IMR-90 (cell line): ENCODE results near the gene WEE1. TPM values are rescaled to one million over a fixed set of nuclear protein-coding genes. Genes with fewer than 3 reads are reported as not detected.
"Not testable (repeated sequence)": the region's sequence is repeated elsewhere in the genome, so short reads cannot be mapped to it uniquely, and the experiment has no call there.

Experiments used
- ATAC-seq: fragments of 200-7000 bp; cut with Tn5 transposase; 2 replicates; pipeline ENCODE4 v1.9.1; 2020; ENCODE audit warnings: low read depth, mild to moderate bottlenecking, moderate library complexity
- BruUV-seq: library from RNA; stranded (reverse); fragments of 400-500 nt; replicated peaks from 2 replicates; lab custom pipeline; 2021; lab: Mats Ljungman, UMichigan
- CTCF ChIA-PET: fragments of 300-600 bp; formaldehyde crosslinking; extraction: SDS; loops from one replicate; lab custom pipeline; 2021; ENCODE audit warnings: antibody characterized with exemption; lab: Yijun Ruan, JAX
- POLR2A ChIA-PET: fragments of 300-600 bp; sonication (Branson Sonifier 250); formaldehyde crosslinking; loops from one replicate; lab custom pipeline; 2022; ENCODE audit warnings: antibody characterized with exemption; ENCODE audit not compliant: unreplicated experiment; lab: Charles Lee
- DNase-seq: peaks from one replicate; pipeline ENCODE4 v3.0.0; 2013
- H2AFZ ChIP-seq: replicated peaks from 2 replicates; pipeline ENCODE3; 2013; ENCODE audit warnings: low read length, mild to moderate bottlenecking; ENCODE audit not compliant: poor library complexity
- H2AK5ac ChIP-seq: 2 replicates; pipeline ENCODE4 v1.6.1; 2013; ENCODE audit warnings: low read depth, low read length, inconsistent platforms
- H2AK9ac ChIP-seq: replicated peaks from 2 replicates; pipeline ENCODE3; 2013; ENCODE audit warnings: mild to moderate bottlenecking, low read depth, low read length, moderate library complexity; ENCODE audit not compliant: poor library complexity
- H2BK120ac ChIP-seq: 2 replicates; pipeline ENCODE4 v1.6.1; 2013; ENCODE audit warnings: low read depth, low read length, inconsistent platforms
- H2BK15ac ChIP-seq: 3 replicates; pipeline ENCODE4 v1.6.1; 2013; ENCODE audit warnings: low read depth, low read length, inconsistent platforms
- H2BK20ac ChIP-seq: 2 replicates; pipeline ENCODE4 v1.6.1; 2013; ENCODE audit warnings: low read depth, mild to moderate bottlenecking, inconsistent platforms, low read length, moderate library complexity
- H2BK5ac ChIP-seq: 2 replicates; pipeline ENCODE4 v1.6.1; 2013; ENCODE audit warnings: mild to moderate bottlenecking, low read depth, low read length, inconsistent platforms; ENCODE audit not compliant: poor library complexity, severe bottlenecking
- H3K14ac ChIP-seq: replicated peaks from 2 replicates; pipeline ENCODE4 v1.6.1; 2013; ENCODE audit warnings: low read depth, low read length, inconsistent platforms
- H3K18ac ChIP-seq: 2 replicates; pipeline ENCODE4 v1.6.1; 2013; ENCODE audit warnings: low read depth, low read length, control low read depth
- H3K23ac ChIP-seq: 2 replicates; pipeline ENCODE4 v1.6.1; 2013; ENCODE audit warnings: low read depth, low read length, inconsistent platforms
- H3K27ac ChIP-seq: 2 replicates; pipeline ENCODE4 v1.5.1; 2013; ENCODE audit warnings: mild to moderate bottlenecking, control low read depth, low read length; ENCODE audit not compliant: insufficient read depth
- H3K27me3 ChIP-seq: 2 replicates; pipeline ENCODE4 v1.6.1; 2013; ENCODE audit warnings: low read length; ENCODE audit not compliant: control insufficient read depth, insufficient read depth
- H3K36me3 ChIP-seq: 2 replicates; pipeline ENCODE4 v1.6.1; 2013; ENCODE audit warnings: low read length, mixed read lengths; ENCODE audit not compliant: control insufficient read depth, insufficient read depth
- H3K4ac ChIP-seq: 2 replicates; pipeline ENCODE4 v1.6.1; 2013; ENCODE audit warnings: low read depth, low read length, inconsistent platforms
- H3K4me1 ChIP-seq: 2 replicates; pipeline ENCODE4 v1.6.1; 2013; ENCODE audit warnings: low read length, mixed read lengths; ENCODE audit not compliant: control insufficient read depth, insufficient read depth
- H3K4me2 ChIP-seq: 2 replicates; pipeline ENCODE4 v1.6.1; 2013; ENCODE audit warnings: low read depth, mild to moderate bottlenecking, control low read depth, low read length, moderate library complexity
- H3K4me3 ChIP-seq: 2 replicates; pipeline ENCODE4 v1.5.1; 2013; ENCODE audit warnings: low read depth, mild to moderate bottlenecking, control low read depth, low read length, moderate library complexity; ENCODE audit not compliant: insufficient read depth
- H3K56ac ChIP-seq: 2 replicates; pipeline ENCODE4 v1.6.1; 2013; ENCODE audit warnings: low read length, inconsistent platforms; ENCODE audit not compliant: insufficient read depth; ENCODE audit errors: extremely low read depth
- H3K79me1 ChIP-seq, 2 experiments: 2 replicates each; pipeline ENCODE4 v1.6.1; 2013; ENCODE audit warnings: low read length in 2 of 2, inconsistent platforms in 1 of 2, low read depth in 1 of 2
- H3K9ac ChIP-seq: 2 replicates; pipeline ENCODE4 v1.6.1; 2013; ENCODE audit warnings: low read depth, low read length, control low read depth
- H3K9me1 ChIP-seq: 2 replicates; pipeline ENCODE4 v1.6.1; 2013; ENCODE audit warnings: low read length, inconsistent platforms; ENCODE audit not compliant: insufficient read depth
- H3K9me3 ChIP-seq: 2 replicates; pipeline ENCODE4 v1.6.1; 2013; ENCODE audit warnings: low read length; ENCODE audit not compliant: control insufficient read depth, insufficient read depth
- H4K20me1 ChIP-seq: 2 replicates; pipeline ENCODE4 v1.6.1; 2013; ENCODE audit warnings: low read length, inconsistent platforms; ENCODE audit not compliant: insufficient read depth
- H4K5ac ChIP-seq: 2 replicates; pipeline ENCODE4 v1.6.1; 2013; ENCODE audit warnings: mild to moderate bottlenecking, low read depth, low read length, control low read depth
- H4K8ac ChIP-seq, 2 experiments: 2 replicates each; pipeline ENCODE4 v1.6.1; 2013; ENCODE audit warnings: low read depth in 2 of 2, low read length in 2 of 2, control low read depth in 1 of 2, inconsistent platforms in 1 of 2
- H4K91ac ChIP-seq: 2 replicates; pipeline ENCODE4 v1.6.1; 2013; ENCODE audit warnings: low read depth, low read length, inconsistent platforms; ENCODE audit not compliant: insufficient read depth
- CHD1 ChIP-seq: IDR thresholded peaks from 2 replicates; pipeline ENCODE4 v1.6.1; 2012; ENCODE audit warnings: low read depth, low read length, improper control_type of control experiment
- CTCF ChIP-seq: conservative IDR thresholded peaks from 2 replicates; pipeline ENCODE4 v1.5.1; 2012; ENCODE audit warnings: mild to moderate bottlenecking, low read depth, low read length, improper control_type of control experiment
- MAFK ChIP-seq: IDR thresholded peaks from 2 replicates; pipeline ENCODE4 v1.6.1; 2012; ENCODE audit warnings: low read depth, low read length, improper control_type of control experiment
- MAZ ChIP-seq: IDR thresholded peaks from 2 replicates; pipeline ENCODE4 v1.6.1; 2012; ENCODE audit warnings: low read depth, mild to moderate bottlenecking, low read length, improper control_type of control experiment, moderate library complexity, borderline replicate concordance
- RCOR1 ChIP-seq: IDR thresholded peaks from 2 replicates; pipeline ENCODE4 v1.6.1; 2012; ENCODE audit warnings: mild to moderate bottlenecking, low read length, improper control_type of control experiment; ENCODE audit not compliant: insufficient replicate concordance
- WGBS, 2 experiments: methylation state at CpG; one replicate each; pipeline versions ENCODE4 v1.1.5 to v1.1.7; 2013; ENCODE audit warnings: missing lambda C conversion rate in 2 of 2; ENCODE audit not compliant: insufficient read length in 1 of 2; ENCODE audit errors: extremely low coverage in 2 of 2; 5-methylcytosine and 5-hydroxymethylcytosine counted together
- dilution Hi-C: fragments of 300-500 bp; cut with HindIII; formaldehyde crosslinking; loops from one replicate; pipeline ENCODE4 v1.14.3; 2018; ENCODE audit warnings: low sequenced_read_pairs; ENCODE audit not compliant: unreplicated experiment
- in situ Hi-C: fragments of 300-500 bp; cut with MboI; formaldehyde crosslinking; loops from 3 replicates; pipeline ENCODE4 v1.14.3; 2019; ENCODE audit warnings: low sequenced_read_pairs, inconsistent platforms, mixed read lengths
- intact Hi-C: fragments of 100-400 bp; cut with micrococcal nuclease; formaldehyde crosslinking; loops from 2 replicates; pipeline ENCODE4 v1.10.0; 2022
- polyA plus RNA-seq, 3 experiments: library from polyadenylated mRNA; depleted of rRNA; stranded (reverse); fragments of >200 nt; gene quantifications; 2 replicates each; pipeline ENCODE4 v1.2.3, GENCODE V29; 2012; ENCODE audit warnings: low replicate concordance in 1 of 3
- total RNA-seq: library from RNA; depleted of rRNA; stranded (reverse); fragments of >200 nt; gene quantifications from 2 replicates; pipeline ENCODE4 v1.2.3, GENCODE V29; 2012

WEE1 gene
- total and polyA plus RNA-seq, 2 of the 4 experiments (the other 2 are of a cell fraction) = 26.5 to 29.2 TPM

GRCh38 chr11:9601876-9602199 is 28.4 kb downstream of the WEE1 start:
- intact Hi-C loops (no loop called here), in situ Hi-C loops (loop anchor here (25.0 kb wide), 1 partner anchor 710 kb away; the partner anchor contains the start of gene ADM), dilution Hi-C loops (no loop called here)
- 0 out of 2 replicates have a peak overlapping the region, but pooled peaks have one; percentile 16 for H3K23ac ChIP-seq
- peak overlapping the region; percentile 87 to 89; a peak in 3 of 4 replicates for H4K8ac ChIP-seq
- no peak overlapping the region for H3K4me2 ChIP-seq
- H3K4me3 ChIP-seq = no peak overlapping the region
- H2AK9ac ChIP-seq = peak overlapping the region; percentile 29
- peak overlapping the region; percentile 23; the same call in 1 of the 2 replicates for H2AK5ac ChIP-seq
- no peak overlapping the region for H3K9ac ChIP-seq
- H3K9me1 ChIP-seq = peaks cover 17% of the 10 kb centered on the region
- peak overlapping the region; percentile 74; the same call in 1 of the 2 replicates for H3K18ac ChIP-seq
- H2AFZ ChIP-seq = peak overlapping the region; percentile 85
- no peak overlapping the region for H3K56ac ChIP-seq
- H3K14ac ChIP-seq = peak overlapping the region; percentile 95
- H2BK20ac ChIP-seq = no peak overlapping the region
- no peaks in the 10 kb centered on the region for H4K20me1 ChIP-seq
- no peaks in the 10 kb centered on the region for H3K36me3 ChIP-seq
- H2BK120ac ChIP-seq = peak overlapping the region; percentile 84
- POLR2A ChIA-PET = no interaction called here
- CTCF ChIA-PET = no interaction called here
- H3K79me1 ChIP-seq = no peaks in the 10 kb centered on the region; a peak in 1 of 4 replicates
- no TSS peak for BruUV-seq
- H2BK15ac ChIP-seq = peak overlapping the region; percentile 83; the same call in 1 of the 3 replicates
- ATAC-seq = no peak
- H2BK5ac ChIP-seq = peak overlapping the region; percentile 74
- peak overlapping the region; percentile 81; the same call in 1 of the 2 replicates for H4K5ac ChIP-seq
- H4K91ac ChIP-seq = peak overlapping the region; percentile 89; the same call in 1 of the 2 replicates
- peak overlapping the region; percentile 93 for H3K4ac ChIP-seq
- 100% methylated on average over 2 of the region's 5 CpGs; no CpG with 5 or more reads in 1 of the 2 experiments for whole genome bisulfite sequencing, 2 experiments
- no peak for TF ChIP-seq MAZ
- no peak for TF ChIP-seq MAFK
- TF ChIP-seq CTCF = no peak
- TF ChIP-seq RCOR1 = no peak
- TF ChIP-seq CHD1 = no peak
- H3K27me3 ChIP-seq = no peaks in the 10 kb centered on the region
- no peak for DNase-seq
- H3K4me1 ChIP-seq = peaks cover 11% of the 10 kb centered on the region
- no peaks in the 10 kb centered on the region for H3K9me3 ChIP-seq
- H3K27ac ChIP-seq = no peak overlapping the region

- dilution Hi-C loops, H3K23ac ChIP-seq, ATAC-seq, H2AK5ac ChIP-seq, H3K9me3 ChIP-seq, H3K4me2 ChIP-seq, H2BK5ac ChIP-seq, H4K5ac ChIP-seq, H3K56ac ChIP-seq, H3K9ac ChIP-seq, BruUV-seq, H4K91ac ChIP-seq, H4K8ac ChIP-seq, H3K18ac ChIP-seq, DNase-seq, H3K27ac ChIP-seq, intact Hi-C loops, H2BK15ac ChIP-seq, H3K36me3 ChIP-seq, H3K4me3 ChIP-seq, H2AFZ ChIP-seq, H2BK120ac ChIP-seq, H2BK20ac ChIP-seq, POLR2A ChIA-PET, H4K20me1 ChIP-seq, H3K27me3 ChIP-seq, CTCF ChIA-PET, H3K79me1 ChIP-seq, H3K14ac ChIP-seq, H2AK9ac ChIP-seq: not testable (repeated sequence)
- Histone ChIP-seq H3K4ac (peak overlapping the region; percentile 24; the same call in 1 of the 2 replicates), H3K9me1 (peaks cover 15% of the 10 kb centered on the region), H3K4me1 (peaks cover 11% of the 10 kb centered on the region)
- WGBS, 2 experiments = no CpG with 5 or more reads among the region's 14 CpGs
- in situ Hi-C loops = loop anchor here (25.0 kb wide), 1 partner anchor 709 kb away; the partner anchor contains the start of gene ADM
Measured at GRCh38 chr11:9603214-9603613, 29.7 kb downstream of the WEE1 start.
